NCI-H1930 (cell line): Measurements from ENCODE around the gene P2RY8.
"Not testable (repeated sequence)": the region's sequence is repeated elsewhere in the genome, so short reads cannot be mapped to it uniquely, and the experiment has no call there.

Experiments used
- DNase-seq, 2 experiments: peaks; one replicate each; lab custom pipeline; 2025; lab: John Stamatoyannopoulos, UW

P2RY8 gene

DNA sequence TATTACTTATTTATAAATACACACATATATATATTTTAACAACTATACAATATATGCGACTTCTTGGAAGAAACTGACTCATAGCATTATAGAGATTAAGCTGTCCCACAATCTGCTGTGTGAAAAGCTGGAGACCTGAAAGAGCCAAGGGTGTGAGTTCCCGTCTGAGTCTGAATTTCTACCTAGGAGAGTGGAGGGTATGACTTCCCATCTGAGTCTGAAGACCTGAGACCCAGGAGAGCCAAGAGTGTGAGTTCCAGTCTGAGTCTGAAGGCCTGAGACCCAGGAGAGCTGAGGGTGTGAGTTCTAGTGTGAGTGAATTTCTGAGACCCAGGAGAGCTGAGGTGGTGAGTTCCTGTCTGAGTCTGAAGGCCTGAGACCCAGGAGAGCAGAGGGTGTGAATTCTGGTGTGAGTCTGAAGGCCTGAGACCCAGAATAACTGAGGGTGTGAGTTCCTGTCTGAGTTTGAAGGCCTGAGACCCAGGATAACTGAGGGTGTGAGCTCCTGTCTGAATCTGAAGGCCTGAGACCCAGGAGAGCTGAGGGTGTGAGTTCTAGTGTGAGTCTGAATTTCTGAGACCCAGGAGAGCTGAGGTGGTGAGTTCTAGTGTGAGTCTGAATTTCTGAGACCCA is 8.9 kb upstream of the P2RY8 start:
- DNase-seq = no peak

- no peak for DNase-seq
These were observed 6.2 kb upstream of the P2RY8 start for GRCh38 chrX:1542994-1543725.

- DNase-seq = not testable (repeated sequence)
These were observed 2.2 kb upstream of the P2RY8 start for GRCh38 chrX:1539146-1539545.

DNA sequence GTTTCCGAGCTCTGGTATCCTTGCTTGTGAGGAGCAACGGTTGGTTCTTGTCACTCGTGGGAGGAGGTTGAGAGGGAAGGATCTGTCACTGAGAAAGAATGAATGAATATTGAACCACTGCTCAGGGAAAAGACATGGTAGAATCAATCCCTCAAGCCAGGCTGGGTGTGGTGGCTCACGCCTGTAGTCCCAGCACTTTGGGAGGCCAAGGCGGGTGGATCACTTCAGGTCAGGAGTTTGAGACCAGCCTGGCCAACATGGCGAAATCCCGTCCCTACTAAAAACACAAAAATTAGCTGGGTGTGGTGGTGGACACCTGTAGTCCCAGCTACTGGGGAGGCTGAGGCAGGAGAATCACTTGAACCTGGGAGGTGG is 718 bp upstream of the P2RY8 start:
- not testable (repeated sequence) for DNase-seq

- no peak for DNase-seq
These were observed 314 bp downstream of the P2RY8 start for GRCh38 chrX:1536712-1537030.

DNA sequence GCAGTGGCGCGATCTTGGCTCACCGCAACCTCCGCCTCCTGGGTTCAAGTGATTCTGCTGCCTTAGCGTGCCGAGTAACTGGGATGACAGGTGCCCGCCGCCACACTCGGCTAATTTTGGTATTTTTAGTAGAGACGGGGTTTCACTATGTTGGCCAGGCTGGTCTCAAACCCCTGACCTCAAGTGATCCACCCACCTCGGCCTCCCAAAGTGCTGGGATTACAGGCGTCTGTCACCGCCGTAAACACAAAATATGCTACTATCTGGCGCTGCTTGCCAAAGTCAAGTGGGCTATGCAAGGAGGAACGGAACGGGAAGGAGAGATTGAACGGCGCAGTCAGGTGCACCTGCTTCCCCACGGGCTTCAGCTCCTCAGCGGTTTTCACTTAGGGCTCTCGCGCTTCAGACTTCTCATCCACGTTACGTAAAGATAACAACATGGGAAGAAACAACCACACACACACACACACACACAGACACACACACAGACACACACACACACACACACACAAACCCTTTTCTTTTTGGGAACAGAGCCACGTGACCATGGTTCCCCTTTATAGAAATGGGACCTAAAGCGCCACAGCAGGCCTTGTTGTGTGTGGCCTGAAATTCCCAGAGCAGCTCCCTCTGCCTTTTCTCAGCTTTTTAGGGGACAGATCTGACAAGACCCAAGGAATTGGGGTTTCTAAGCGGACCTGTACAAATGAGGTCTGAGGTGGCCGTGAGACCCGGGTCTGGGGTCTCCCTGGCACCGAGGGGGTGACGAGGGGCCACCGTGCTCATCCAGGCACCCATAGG is 1.5 kb downstream of the P2RY8 start:
- DNase-seq = no peak

- DNase-seq = no peak
These were observed 2.5 kb downstream of the P2RY8 start for GRCh38 chrX:1534301-1535168.

DNA sequence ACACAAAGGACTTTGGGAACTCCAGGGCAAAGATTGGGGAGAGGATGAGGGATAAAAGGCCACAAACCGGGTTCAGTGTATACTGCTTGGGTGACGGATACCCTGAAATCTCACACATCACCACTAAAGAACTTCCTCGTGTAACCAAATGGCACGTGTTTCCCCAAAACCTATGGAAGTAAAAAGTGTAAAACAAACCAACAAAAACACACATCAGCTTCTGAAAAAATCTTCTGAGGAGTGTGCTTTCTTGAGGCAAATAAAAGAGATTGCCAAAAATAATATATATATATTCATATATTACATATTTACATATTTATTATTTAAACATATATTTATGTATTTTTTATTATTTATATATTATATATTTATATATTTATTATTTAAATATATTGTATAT is 3.9 kb downstream of the P2RY8 start:
- DNase-seq = no peak

GRCh38 chrX:1531096-1531890 is 5.7 kb downstream of the P2RY8 start:
- no peak for DNase-seq

DNA sequence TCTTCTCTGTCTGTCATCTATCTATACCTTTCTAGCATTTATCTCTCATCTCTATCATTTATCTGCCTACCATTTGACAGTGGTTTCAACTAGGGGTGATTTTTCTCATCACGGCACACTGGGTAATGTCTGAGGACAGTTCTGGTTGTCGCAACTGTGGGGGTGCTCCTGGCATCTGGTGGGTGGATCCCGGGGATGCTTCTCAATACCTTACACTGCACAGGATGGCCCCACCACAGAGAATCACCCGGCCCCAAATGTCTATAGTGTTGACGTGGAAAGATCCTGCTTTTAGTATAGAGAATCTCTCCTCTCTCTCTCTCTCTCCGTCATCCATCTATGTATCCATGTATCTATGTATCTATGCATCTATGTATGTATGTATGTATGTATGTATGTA is 7.2 kb downstream of the P2RY8 start:
- DNase-seq = no peak

DNA sequence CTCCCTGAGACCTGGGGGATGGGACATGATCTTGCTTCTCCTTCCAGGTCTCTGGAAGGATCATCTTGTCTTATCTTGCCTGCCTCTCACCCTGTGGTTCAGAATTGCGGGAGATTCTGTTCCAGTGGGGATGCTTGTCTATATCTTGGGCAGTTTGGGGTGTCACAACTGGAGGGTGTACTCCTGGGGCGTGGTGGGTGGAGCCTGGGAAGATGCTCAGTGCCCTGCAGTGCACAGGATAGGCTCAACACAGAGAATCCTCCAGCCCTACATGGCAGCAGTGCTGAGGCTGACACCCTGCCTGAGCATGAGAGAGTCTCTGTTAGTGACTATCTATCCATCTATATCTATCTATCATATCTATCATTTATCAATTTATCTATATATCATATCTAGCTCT is 7.7 kb downstream of the P2RY8 start:
- DNase-seq = no peak

GRCh38 chrX:1528884-1529203 is 8.1 kb downstream of the P2RY8 start:
- DNase-seq = no peak

DNA sequence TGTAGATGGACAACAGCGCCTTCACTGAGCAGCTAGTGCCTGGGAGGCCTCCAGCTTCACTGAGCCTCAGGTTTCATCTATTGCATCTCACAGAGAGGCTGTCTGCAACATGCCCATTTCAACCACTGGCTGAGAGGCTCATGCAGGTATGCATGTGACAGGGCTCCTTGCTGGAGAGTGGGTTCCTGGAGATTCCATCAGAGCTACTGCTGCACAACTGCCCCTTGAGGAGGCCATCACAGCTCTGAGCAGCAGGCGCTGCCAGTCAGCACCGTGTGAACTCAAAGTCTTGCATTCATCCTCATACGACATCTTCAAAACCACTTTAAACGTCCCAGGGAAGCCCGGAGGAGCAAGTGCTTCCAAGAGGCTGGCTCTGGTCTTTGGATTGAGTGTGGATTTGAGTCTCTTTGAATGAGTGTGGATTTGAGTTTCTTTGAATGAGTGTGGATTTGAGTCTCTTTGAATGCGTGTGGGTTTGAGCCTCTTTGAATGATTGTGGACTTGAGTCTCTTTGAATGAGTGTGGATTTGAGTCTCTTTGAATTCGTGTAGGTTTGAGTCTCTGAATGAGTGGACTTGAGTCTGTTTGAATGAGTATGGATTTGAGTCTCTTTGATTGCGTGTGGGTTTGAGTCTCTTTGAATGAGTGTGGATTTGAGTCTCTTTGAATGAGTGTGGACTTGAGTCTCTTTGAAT is 8.7 kb downstream of the P2RY8 start:
- DNase-seq = no peak

GRCh38 chrX:1527457-1527856 is 9.5 kb downstream of the P2RY8 start:
- no peak for DNase-seq

DNA sequence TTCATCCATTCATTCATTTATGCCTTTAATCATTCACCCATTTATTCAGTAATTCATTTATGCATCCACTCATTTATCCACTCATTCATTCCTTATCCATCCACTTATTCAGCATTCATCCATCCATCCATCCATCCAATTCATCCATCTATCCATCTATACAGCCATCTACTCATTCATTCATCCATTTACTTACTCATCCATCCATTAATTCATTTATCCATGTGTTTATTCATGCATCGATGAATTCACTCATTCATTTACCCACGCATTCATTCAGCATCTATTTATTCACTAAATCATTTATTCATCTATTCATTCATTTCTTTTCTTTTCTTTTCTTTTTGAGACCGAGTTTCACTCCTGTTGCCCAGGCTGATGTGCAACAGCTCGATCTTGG is 10.4 kb downstream of the P2RY8 start:
- no peak for DNase-seq

- DNase-seq = no peak
These were observed 11.2 kb downstream of the P2RY8 start for GRCh38 chrX:1525583-1526355.

GRCh38 chrX:1524874-1525582 is 12.0 kb downstream of the P2RY8 start:
- no peak for DNase-seq

GRCh38 chrX:1522905-1523304 is 14.1 kb downstream of the P2RY8 start:
- not testable (repeated sequence) for DNase-seq

- no peak for DNase-seq
These were observed 15.5 kb downstream of the P2RY8 start for GRCh38 chrX:1521459-1521956.
